OCI-LY1 (cell line): ENCODE measurements around the gene RAPGEF2.

Source experiments
- CTCF ChIP-seq: fragments of 200-600 bp; sonication (generic), shearing (Covaris generic); IDR thresholded peaks from 2 replicates; pipeline ENCODE4 v1.5.1; 2017; ENCODE audit warnings: mild to moderate bottlenecking, antibody characterized with exemption, low read length, moderate library complexity, mixed read lengths
- EZH2 ChIP-seq: fragments of 200-600 bp; sonication (generic), shearing (Covaris generic); IDR thresholded peaks from 2 replicates; pipeline ENCODE4 v1.8.0; 2017; ENCODE audit warnings: borderline replicate concordance, mixed run types, mild to moderate bottlenecking, antibody characterized with exemption, low read length, moderate library complexity, mixed read lengths

GRCh38 chr4:159272273-159273140 is 169.6 kb downstream of the RAPGEF2 start:
- no peak for TF ChIP-seq CTCF
- TF ChIP-seq EZH2 = no peak
